Kidney epithelial cell (primary cell): Measurements from ENCODE around the gene TCEA2. TPM values are rescaled to one million over a fixed set of nuclear protein-coding genes. Genes with fewer than 3 reads are reported as not detected.
A peak's percentile ranks its signal among the peaks of the same experiment; 100 is the strongest.

Experiments
- DNase-seq: peaks from one replicate; pipeline ENCODE4 v3.0.0-alpha.2; 2010; ENCODE audit warnings: low read depth
- H3K27me3 ChIP-seq: 2 replicates; pipeline ENCODE4 v1.6.0; 2011; ENCODE audit warnings: low read length; ENCODE audit not compliant: control insufficient read depth, insufficient read depth
- H3K36me3 ChIP-seq: 2 replicates; pipeline ENCODE4 v1.5.1; 2011; ENCODE audit warnings: low read length; ENCODE audit not compliant: control insufficient read depth, insufficient read depth
- H3K4me3 ChIP-seq: 2 replicates; pipeline ENCODE4 v1.5.1; 2011; ENCODE audit warnings: low read depth, mild to moderate bottlenecking, control low read depth, low read length
- CTCF ChIP-seq: IDR thresholded peaks from 2 replicates; pipeline ENCODE4 v1.5.1; 2011; ENCODE audit warnings: mild to moderate bottlenecking, moderate library complexity, low read length, control low read depth, inconsistent platforms; ENCODE audit not compliant: insufficient read depth, poor library complexity, severe bottlenecking
- total RNA-seq: library from RNA; depleted of rRNA; stranded (reverse); fragments of >200 nt; gene quantifications from 2 replicates; pipeline ENCODE4 v1.2.3, GENCODE V29; 2015

Gene TCEA2
- total RNA-seq: 23.9 and 24.4 TPM in 2 replicates

GRCh38 chr20:64062596-64063388, at the start of gene TCEA2:
TCEA2 (plus strand) TSS chr20:64063198; CDS start chr20:64063313, 115 bp downstream.
- no peak for TF ChIP-seq CTCF
- DNase-seq: peak; percentile 67
- no peaks in the 10 kb centered on the region for H3K27me3 ChIP-seq
- no peaks in the 10 kb centered on the region for H3K36me3 ChIP-seq
- peak within 1 kb of the TSS; percentile 89 for H3K4me3 ChIP-seq

GRCh38 chr20:64015635-64016034, 47.4 kb upstream of the TCEA2 start:
- no peak for DNase-seq
- Histone ChIP-seq H3K27me3 (no peaks in the 10 kb centered on the region), H3K4me3 (no peak overlapping the region), H3K36me3 (peaks cover 2% of the 10 kb centered on the region)
- TF ChIP-seq CTCF: no peak

- Histone ChIP-seq H3K27me3 (no peaks in the 10 kb centered on the region), H3K4me3 (no peak overlapping the region), H3K36me3 (peaks cover 3% of the 10 kb centered on the region)
- DNase-seq: no peak
- TF ChIP-seq CTCF: no peak
These were observed 41.6 kb upstream of the TCEA2 start for GRCh38 chr20:64021124-64021975.

- no peak overlapping the region for H3K4me3 ChIP-seq
- peaks cover 5% of the 10 kb centered on the region for H3K36me3 ChIP-seq
- H3K27me3 ChIP-seq: no peaks in the 10 kb centered on the region
- no peak for TF ChIP-seq CTCF
- DNase-seq: no peak
These were observed 40.2 kb upstream of the TCEA2 start for GRCh38 chr20:64022671-64023360.

GRCh38 chr20:64023361-64024140, 39.4 kb upstream of the TCEA2 start:
- Histone ChIP-seq H3K4me3 (no peak overlapping the region), H3K36me3 (peaks cover 5% of the 10 kb centered on the region), H3K27me3 (no peaks in the 10 kb centered on the region)
- no peak for TF ChIP-seq CTCF
- no peak for DNase-seq
